Middle frontal gyrus (tissue), 1 donor: ENCODE measurements around the gene CTNNA3.

Source experiments
- DNase-seq: peaks from one replicate; pipeline ENCODE4 v3.0.0-alpha.2; 2015; ENCODE audit warnings: low spot score; ENCODE audit errors: extremely low spot score

Gene CTNNA3

GRCh38 chr10:66565999-66566398 is 1130.0 kb downstream of the CTNNA3 start:
- DNase-seq: no peak

GRCh38 chr10:66564287-66564686 is 1131.7 kb downstream of the CTNNA3 start:
- DNase-seq: no peak

GRCh38 chr10:66555061-66555460 is 1140.9 kb downstream of the CTNNA3 start:
- no peak for DNase-seq

GRCh38 chr10:66552331-66552730 is 1143.7 kb downstream of the CTNNA3 start:
- DNase-seq: no peak

GRCh38 chr10:66550351-66550750 is 1145.6 kb downstream of the CTNNA3 start:
- DNase-seq: no peak

- DNase-seq: no peak
These were observed 1157.1 kb downstream of the CTNNA3 start for GRCh38 chr10:66538908-66539307.

- no peak for DNase-seq
These were observed 1157.6 kb downstream of the CTNNA3 start for GRCh38 chr10:66538371-66538770.

GRCh38 chr10:66537186-66537585 is 1158.8 kb downstream of the CTNNA3 start:
- DNase-seq: no peak

- no peak for DNase-seq
These were observed 1160.6 kb downstream of the CTNNA3 start for GRCh38 chr10:66535439-66535838.

- no peak for DNase-seq
These were observed 1161.1 kb downstream of the CTNNA3 start for GRCh38 chr10:66534866-66535265.

- DNase-seq: no peak
These were observed 1174.5 kb downstream of the CTNNA3 start for GRCh38 chr10:66521506-66521905.

- DNase-seq: no peak
These were observed 1176.4 kb downstream of the CTNNA3 start for GRCh38 chr10:66519616-66520015.

GRCh38 chr10:66514666-66515065 is 1181.3 kb downstream of the CTNNA3 start:
- DNase-seq: no peak

- DNase-seq: no peak
These were observed 1182.5 kb downstream of the CTNNA3 start for GRCh38 chr10:66513504-66513903.

- DNase-seq: no peak
These were observed 1190.9 kb downstream of the CTNNA3 start for GRCh38 chr10:66505003-66505657.

GRCh38 chr10:66501356-66501755 is 1194.6 kb downstream of the CTNNA3 start:
- no peak for DNase-seq

- no peak for DNase-seq
These were observed 1212.0 kb downstream of the CTNNA3 start for GRCh38 chr10:66483966-66484365.

- DNase-seq: peak; percentile 31
These were observed 1223.8 kb downstream of the CTNNA3 start for GRCh38 chr10:66472156-66472555.

- DNase-seq: no peak
These were observed 1229.0 kb downstream of the CTNNA3 start for GRCh38 chr10:66467042-66467441.

- DNase-seq: no peak
These were observed 1229.4 kb downstream of the CTNNA3 start for GRCh38 chr10:66466622-66467021.

GRCh38 chr10:66463611-66464010 is 1232.4 kb downstream of the CTNNA3 start:
- DNase-seq: no peak

- no peak for DNase-seq
These were observed 1238.4 kb downstream of the CTNNA3 start for GRCh38 chr10:66457629-66458028.

- DNase-seq: no peak
These were observed 1240.7 kb downstream of the CTNNA3 start for GRCh38 chr10:66455304-66455703.

- DNase-seq: no peak
These were observed 1255.4 kb downstream of the CTNNA3 start for GRCh38 chr10:66440568-66440967.
